ENCODE measurements around the gene PLXNB1.
"Not testable (repeated sequence)": the region's sequence is repeated elsewhere in the genome, so short reads cannot be mapped to it uniquely, and the experiment has no call there.

Gene PLXNB1, protein sequence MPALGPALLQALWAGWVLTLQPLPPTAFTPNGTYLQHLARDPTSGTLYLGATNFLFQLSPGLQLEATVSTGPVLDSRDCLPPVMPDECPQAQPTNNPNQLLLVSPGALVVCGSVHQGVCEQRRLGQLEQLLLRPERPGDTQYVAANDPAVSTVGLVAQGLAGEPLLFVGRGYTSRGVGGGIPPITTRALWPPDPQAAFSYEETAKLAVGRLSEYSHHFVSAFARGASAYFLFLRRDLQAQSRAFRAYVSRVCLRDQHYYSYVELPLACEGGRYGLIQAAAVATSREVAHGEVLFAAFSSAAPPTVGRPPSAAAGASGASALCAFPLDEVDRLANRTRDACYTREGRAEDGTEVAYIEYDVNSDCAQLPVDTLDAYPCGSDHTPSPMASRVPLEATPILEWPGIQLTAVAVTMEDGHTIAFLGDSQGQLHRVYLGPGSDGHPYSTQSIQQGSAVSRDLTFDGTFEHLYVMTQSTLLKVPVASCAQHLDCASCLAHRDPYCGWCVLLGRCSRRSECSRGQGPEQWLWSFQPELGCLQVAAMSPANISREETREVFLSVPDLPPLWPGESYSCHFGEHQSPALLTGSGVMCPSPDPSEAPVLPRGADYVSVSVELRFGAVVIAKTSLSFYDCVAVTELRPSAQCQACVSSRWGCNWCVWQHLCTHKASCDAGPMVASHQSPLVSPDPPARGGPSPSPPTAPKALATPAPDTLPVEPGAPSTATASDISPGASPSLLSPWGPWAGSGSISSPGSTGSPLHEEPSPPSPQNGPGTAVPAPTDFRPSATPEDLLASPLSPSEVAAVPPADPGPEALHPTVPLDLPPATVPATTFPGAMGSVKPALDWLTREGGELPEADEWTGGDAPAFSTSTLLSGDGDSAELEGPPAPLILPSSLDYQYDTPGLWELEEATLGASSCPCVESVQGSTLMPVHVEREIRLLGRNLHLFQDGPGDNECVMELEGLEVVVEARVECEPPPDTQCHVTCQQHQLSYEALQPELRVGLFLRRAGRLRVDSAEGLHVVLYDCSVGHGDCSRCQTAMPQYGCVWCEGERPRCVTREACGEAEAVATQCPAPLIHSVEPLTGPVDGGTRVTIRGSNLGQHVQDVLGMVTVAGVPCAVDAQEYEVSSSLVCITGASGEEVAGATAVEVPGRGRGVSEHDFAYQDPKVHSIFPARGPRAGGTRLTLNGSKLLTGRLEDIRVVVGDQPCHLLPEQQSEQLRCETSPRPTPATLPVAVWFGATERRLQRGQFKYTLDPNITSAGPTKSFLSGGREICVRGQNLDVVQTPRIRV (N-terminal part only)

DNA sequence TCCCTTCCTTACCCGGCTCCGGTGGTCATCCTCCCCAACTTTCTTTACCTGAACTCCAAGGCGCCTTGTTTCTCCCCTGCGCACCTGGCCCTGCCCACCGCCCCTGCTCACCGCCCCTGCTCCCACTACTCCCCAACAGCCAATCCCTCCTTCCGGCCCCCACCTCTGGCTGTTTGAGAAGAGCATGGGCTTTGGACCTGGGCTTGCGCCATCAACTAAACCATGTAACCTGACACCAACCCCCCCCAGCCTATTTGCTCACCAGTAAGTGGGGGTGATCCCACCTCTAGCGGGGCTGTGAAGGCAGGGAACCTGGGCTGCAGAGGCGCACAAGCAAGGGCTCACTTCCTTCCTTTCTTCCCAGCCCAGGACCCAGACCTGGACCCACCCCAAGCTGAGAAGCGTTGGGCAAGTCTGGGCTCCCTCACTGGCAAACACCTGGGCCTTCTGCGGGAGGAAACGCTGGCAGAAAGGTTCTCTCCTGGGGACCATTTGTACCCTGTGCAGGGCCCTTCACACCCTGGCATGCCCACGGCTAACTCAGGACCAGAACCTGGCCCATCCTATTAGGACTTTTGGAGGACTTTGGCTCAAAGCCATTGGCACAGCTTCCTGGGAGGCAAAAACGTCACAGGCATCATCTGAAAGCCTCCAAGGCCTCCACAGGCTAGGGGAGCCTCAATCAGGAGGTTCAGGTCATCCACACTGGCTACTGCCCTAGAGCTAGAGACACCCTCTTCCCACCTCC is at the start of gene PLXNB1:
Gene PLXNB1, minus strand, starts transcription at position 127 of the 748 bp plus-strand sequence. CDS start 5,475 bp downstream, outside the sequence.
- no peak for DNase-seq

- no peak for DNase-seq
Measured at GRCh38 chr3:48478626-48479555, 49.0 kb upstream of the PLXNB1 start.

DNA sequence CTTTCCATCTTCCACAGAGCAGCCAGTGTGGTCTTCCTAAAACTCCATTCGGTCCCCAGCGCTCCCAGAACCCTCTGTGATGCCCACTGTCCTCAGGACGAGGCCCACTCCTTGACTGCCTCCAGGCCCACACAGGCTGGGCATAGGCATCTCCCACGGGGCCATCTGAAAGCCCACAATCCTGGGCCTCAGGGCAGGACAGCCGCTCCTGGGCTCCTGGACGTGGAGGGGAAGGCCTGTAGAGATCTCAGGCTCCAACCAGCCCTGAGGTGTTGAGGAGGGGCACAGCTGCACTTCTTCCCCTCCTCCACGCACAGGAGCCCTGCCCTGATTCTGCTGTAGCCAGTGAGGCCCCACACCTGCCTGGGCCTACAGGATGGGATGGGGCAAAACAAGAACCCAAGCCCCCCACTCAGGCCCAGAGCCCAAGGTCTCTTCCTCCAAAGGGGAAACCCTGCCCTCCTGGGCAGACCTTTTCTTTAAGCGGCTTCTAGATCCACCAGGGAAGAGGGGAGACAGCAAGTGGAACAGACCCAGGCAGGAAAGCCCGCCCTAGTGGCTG is 48.2 kb upstream of the PLXNB1 start:
- no peak for DNase-seq

GRCh38 chr3:48476426-48477053 is 46.7 kb upstream of the PLXNB1 start:
- DNase-seq, result no peak

DNA sequence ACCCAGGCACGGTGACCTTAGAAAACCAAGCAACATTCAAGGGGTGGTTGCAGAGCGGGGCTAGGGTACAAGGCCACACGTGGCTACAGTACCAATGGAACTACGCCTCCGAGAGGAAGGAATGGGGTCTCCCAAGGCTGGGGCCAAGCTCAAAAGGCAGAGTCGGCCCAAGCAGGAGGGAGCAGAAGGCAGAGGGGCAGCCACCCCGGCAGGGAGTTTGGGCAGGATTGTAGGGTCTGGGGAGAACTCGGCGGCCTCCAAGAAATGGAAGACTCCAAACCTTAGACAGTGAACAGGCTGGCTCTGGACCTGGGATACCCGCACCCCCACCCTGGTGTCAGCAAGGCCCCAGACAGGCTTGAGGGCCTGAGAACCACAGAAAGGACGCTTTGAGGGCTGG is 45.3 kb upstream of the PLXNB1 start:
- DNase-seq, result no peak

GRCh38 chr3:48474619-48475018 is 44.7 kb upstream of the PLXNB1 start:
- DNase-seq, result no peak

DNA sequence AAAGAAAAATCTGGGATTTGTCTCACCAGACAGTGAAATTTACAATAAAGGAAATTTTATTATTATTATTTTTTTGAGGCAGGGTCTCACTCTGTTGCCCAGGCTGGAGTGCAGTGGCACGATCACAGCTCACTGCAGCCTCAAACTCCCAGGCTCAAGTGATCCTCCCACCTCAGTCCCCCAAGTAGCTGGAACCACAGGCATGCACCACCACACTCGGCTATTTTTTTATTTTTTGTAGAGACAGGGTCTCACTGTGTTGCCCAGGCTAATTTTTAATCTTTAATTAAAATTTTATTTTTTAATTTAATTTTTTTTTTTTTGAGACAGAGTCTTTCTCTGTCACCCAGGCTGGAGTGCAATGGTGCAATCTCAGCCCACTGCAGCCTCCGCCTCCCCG is 44.1 kb upstream of the PLXNB1 start:
- DNase-seq, result not testable (repeated sequence)

GRCh38 chr3:48473617-48473952 is 43.7 kb upstream of the PLXNB1 start:
- DNase-seq, result no peak

- peak; percentile 66 for DNase-seq
Measured at GRCh38 chr3:48472923-48473616, 43.2 kb upstream of the PLXNB1 start.

DNA sequence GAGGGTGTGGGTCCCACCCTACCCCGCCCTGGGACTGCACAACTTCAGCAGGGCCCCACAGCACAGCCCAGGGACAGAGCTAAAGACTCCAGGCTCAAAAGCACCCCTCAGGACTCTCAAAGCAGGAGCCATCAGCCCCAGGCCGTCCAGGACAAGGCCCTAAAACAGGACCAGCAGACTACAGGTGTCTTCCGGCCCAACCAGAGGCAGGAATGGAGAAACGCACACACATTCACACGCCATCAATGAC is 42.7 kb upstream of the PLXNB1 start:
- DNase-seq, result no peak

- no peak for DNase-seq
Measured at GRCh38 chr3:48470286-48470685, 40.4 kb upstream of the PLXNB1 start.

GRCh38 chr3:48469046-48469915 is 39.4 kb upstream of the PLXNB1 start:
- DNase-seq, result no peak

GRCh38 chr3:48468329-48468731 is 38.4 kb upstream of the PLXNB1 start:
- DNase-seq, result no peak

DNA sequence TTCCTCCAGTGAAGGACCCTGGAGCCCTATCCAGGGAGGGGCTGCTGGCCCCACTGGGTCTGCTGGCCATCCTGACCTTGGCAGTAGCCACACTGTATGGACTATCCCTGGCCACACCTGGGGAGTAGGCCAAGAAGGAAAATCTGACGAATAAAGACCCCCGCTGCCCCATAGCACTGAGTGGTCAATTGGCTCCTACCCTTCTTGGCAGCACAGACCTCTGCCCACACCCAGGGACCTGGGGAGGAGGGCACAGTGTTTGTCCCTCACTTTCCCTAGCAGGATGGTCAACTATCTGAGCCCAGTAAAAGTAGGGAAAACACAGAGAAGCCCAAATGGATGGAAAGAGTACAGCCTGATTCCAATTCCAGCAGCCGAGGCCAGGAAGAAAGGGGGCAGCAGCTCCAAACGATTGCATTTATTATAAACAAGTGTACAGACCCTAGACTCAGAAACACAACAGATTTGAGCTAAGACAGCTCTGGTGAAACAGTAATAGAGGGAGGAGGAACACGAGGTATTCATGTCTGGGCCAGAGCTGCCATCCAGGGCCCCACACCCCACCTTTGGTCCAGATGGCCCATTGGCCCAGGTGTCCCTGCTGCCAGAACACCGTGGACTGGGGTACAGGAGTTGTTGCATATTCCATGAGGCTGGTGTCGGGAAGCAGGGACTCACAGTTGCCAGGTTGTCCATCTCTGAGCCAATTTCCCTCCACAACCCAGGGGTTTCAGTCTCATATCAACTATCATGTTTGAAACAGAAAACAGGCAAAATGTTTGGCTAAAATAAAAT is 37.8 kb upstream of the PLXNB1 start:
- no peak for DNase-seq

DNA sequence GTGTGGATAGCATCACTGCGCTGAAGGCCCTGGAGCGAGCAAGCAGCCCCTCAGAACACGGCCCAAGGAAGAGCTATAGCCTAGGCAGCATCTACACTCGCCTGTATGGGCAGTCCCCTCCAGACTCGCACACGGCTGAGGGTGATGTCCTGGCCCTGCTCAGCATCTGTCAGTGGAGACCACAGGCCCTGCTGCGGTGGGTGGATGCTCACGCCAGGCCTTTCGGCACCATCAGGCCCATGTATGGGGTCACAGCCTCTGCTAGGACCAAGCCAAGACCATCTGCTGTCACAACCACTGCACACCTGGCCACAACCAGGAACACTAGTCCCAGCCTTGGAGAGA is 37.2 kb upstream of the PLXNB1 start:
- DNase-seq, result no peak

DNA sequence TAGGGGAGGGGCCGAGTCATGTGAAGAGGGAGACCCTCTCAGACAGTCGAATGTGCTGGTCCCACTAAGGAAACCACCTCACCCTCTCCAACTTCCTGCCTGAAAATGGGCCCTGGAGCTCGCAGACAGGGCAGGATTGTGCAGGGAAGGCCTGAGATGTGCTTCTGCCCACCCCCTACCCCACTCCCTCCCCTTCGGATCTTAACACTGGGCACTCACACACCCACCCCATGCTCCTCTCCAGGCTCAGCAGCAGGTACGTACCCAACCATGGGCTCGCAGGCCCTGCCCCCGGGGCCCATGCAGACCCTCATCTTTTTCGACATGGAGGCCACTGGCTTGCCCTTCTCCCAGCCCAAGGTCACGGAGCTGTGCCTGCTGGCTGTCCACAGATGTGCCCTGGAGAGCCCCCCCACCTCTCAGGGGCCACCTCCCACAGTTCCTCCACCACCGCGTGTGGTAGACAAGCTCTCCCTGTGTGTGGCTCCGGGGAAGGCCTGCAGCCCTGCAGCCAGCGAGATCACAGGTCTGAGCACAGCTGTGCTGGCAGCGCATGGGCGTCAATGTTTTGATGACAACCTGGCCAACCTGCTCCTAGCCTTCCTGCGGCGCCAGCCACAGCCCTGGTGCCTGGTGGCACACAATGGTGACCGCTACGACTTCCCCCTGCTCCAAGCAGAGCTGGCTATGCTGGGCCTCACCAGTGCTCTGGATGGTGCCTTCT is 36.7 kb upstream of the PLXNB1 start:
- no peak for DNase-seq

GRCh38 chr3:48465531-48466378 is 35.9 kb upstream of the PLXNB1 start:
- DNase-seq, result peak; percentile 95
